Panc1 (cell line): Measurements from ENCODE around the gene UMAD1. TPM values are rescaled to one million over a fixed set of nuclear protein-coding genes. Genes with fewer than 3 reads are reported as not detected.

Experiments
- ATAC-seq: fragments of 200-7000 bp; cut with Tn5 transposase; 2 replicates; pipeline ENCODE4 v1.9.1; 2020; ENCODE audit warnings: mild to moderate bottlenecking, moderate library complexity
- BruUV-seq: library from RNA; stranded (reverse); fragments of 400-500 nt; replicated peaks from 2 replicates; lab custom pipeline; 2021; lab: Mats Ljungman, UMichigan
- CTCF ChIA-PET: fragments of 300-600 bp; sonication (Branson Sonifier 250); formaldehyde crosslinking; loops from one replicate; lab custom pipeline; 2022; ENCODE audit warnings: antibody characterized with exemption; lab: Charles Lee
- POLR2A ChIA-PET: fragments of 300-600 bp; sonication (Branson Sonifier 250); formaldehyde crosslinking; loops from one replicate; lab custom pipeline; 2022; ENCODE audit warnings: antibody characterized with exemption; lab: Charles Lee
- DNase-seq: peaks from one replicate; pipeline ENCODE4 v3.0.0-alpha.2; 2010; ENCODE audit warnings: low read depth, low spot score
- H3K27ac ChIP-seq: 2 replicates; pipeline ENCODE4 v1.5.1; 2011; ENCODE audit warnings: mild to moderate bottlenecking, low read length, inconsistent platforms
- H3K27me3 ChIP-seq: fragments of 200-500 bp; sonication (Bioruptor generic); 2 replicates; pipeline ENCODE4 v1.6.0; 2014; ENCODE audit warnings: low read length, inconsistent platforms; ENCODE audit not compliant: control insufficient read depth, insufficient read depth
- H3K36me3 ChIP-seq: fragments of 200-500 bp; sonication (Bioruptor generic); 2 replicates; pipeline ENCODE4 v1.5.1; 2014; ENCODE audit warnings: inconsistent platforms, mild to moderate bottlenecking, low read length, moderate library complexity; ENCODE audit not compliant: control insufficient read depth, insufficient read depth
- H3K4me1 ChIP-seq: 2 replicates; pipeline ENCODE4 v1.5.1; 2011; ENCODE audit warnings: inconsistent platforms, mild to moderate bottlenecking, low read length, moderate library complexity; ENCODE audit not compliant: control insufficient read depth, insufficient read depth
- H3K4me3 ChIP-seq, 2 experiments: 2 replicates each; pipeline ENCODE4 v1.5.1; 2011 to 2012; ENCODE audit warnings: low read depth in 2 of 2, low read length in 2 of 2, mild to moderate bottlenecking in 2 of 2, inconsistent platforms in 1 of 2, moderate library complexity in 1 of 2
- H3K9me3 ChIP-seq: fragments of 200-500 bp; sonication (Bioruptor generic); 2 replicates; pipeline ENCODE4 v1.5.1; 2014; ENCODE audit warnings: low read depth, mild to moderate bottlenecking, inconsistent platforms, low read length, moderate library complexity; ENCODE audit not compliant: control insufficient read depth, insufficient read depth
- CTCF ChIP-seq: fragments of 450-650 bp; IDR thresholded peaks from 2 replicates; pipeline ENCODE4 v1.5.1; 2017; ENCODE audit warnings: mild to moderate bottlenecking
- POLR2AphosphoS5 ChIP-seq: IDR thresholded peaks from 2 replicates; pipeline ENCODE4 v1.6.1; 2012; ENCODE audit warnings: mild to moderate bottlenecking, low read depth, low read length, moderate library complexity
- SIN3A ChIP-seq: IDR thresholded peaks from 2 replicates; pipeline ENCODE4 v1.6.1; 2012; ENCODE audit warnings: low read depth, mild to moderate bottlenecking, low read length, moderate library complexity, borderline replicate concordance; ENCODE audit not compliant: insufficient read depth
- TCF7L2 ChIP-seq: IDR thresholded peaks from 2 replicates; pipeline ENCODE4 v1.6.1; 2011; ENCODE audit warnings: mild to moderate bottlenecking, low read depth, low read length, inconsistent platforms
- in situ Hi-C: cut with HindIII; loops from 2 replicates; pipeline ENCODE4 v1.10.0; 2016; ENCODE audit warnings: low sequenced_read_pairs, low pct_unique_long_range_greater_than_20kb
- intact Hi-C: fragments of 100-400 bp; cut with micrococcal nuclease; formaldehyde crosslinking; loops from one replicate; pipeline ENCODE4 v1.10.0; 2022; ENCODE audit not compliant: unreplicated experiment
- total RNA-seq: library from RNA; stranded (reverse); gene quantifications from one replicate; pipeline ENCODE4 v1.2.1, GENCODE V29; 2021; ENCODE audit not compliant: unreplicated experiment
- TF ChIP-seq, protein P1 (sequence below), 2 experiments: IDR thresholded peaks; 2 replicates each; pipeline ENCODE4 v1.6.1; 2011 to 2012; ENCODE audit warnings: low read depth in 2 of 2, control low read depth in 1 of 2, low read length in 1 of 2, mild to moderate bottlenecking in 1 of 2, moderate library complexity in 1 of 2; ENCODE audit not compliant: insufficient read depth in 1 of 2

UMAD1 gene
- total RNA-seq, 1 experiment from 2014 or later = 19.9 TPM

GRCh38 chr7:7614018-7614741 is 26.4 kb upstream of the UMAD1 start:
- Histone ChIP-seq H3K36me3 (no peaks in the 10 kb centered on the region), H3K4me1 (no peaks in the 10 kb centered on the region), H3K27ac (no peak overlapping the region), H3K4me3 (no peak overlapping the region), H3K27me3 (no peaks in the 10 kb centered on the region; the same call in 1 of the 2 replicates), H3K9me3 (no peaks in the 10 kb centered on the region)
- in situ Hi-C loops (no loop called here), intact Hi-C loops (no loop called here)
- no peak for ATAC-seq
- no TSS peak for BruUV-seq
- ChIA-PET CTCF (no interaction called here), POLR2A (no interaction called here)
- no peak for DNase-seq
- no peak for TF ChIP-seq TCF7L2
- no peak for TF ChIP-seq CTCF
- TF ChIP-seq, protein P1, sequence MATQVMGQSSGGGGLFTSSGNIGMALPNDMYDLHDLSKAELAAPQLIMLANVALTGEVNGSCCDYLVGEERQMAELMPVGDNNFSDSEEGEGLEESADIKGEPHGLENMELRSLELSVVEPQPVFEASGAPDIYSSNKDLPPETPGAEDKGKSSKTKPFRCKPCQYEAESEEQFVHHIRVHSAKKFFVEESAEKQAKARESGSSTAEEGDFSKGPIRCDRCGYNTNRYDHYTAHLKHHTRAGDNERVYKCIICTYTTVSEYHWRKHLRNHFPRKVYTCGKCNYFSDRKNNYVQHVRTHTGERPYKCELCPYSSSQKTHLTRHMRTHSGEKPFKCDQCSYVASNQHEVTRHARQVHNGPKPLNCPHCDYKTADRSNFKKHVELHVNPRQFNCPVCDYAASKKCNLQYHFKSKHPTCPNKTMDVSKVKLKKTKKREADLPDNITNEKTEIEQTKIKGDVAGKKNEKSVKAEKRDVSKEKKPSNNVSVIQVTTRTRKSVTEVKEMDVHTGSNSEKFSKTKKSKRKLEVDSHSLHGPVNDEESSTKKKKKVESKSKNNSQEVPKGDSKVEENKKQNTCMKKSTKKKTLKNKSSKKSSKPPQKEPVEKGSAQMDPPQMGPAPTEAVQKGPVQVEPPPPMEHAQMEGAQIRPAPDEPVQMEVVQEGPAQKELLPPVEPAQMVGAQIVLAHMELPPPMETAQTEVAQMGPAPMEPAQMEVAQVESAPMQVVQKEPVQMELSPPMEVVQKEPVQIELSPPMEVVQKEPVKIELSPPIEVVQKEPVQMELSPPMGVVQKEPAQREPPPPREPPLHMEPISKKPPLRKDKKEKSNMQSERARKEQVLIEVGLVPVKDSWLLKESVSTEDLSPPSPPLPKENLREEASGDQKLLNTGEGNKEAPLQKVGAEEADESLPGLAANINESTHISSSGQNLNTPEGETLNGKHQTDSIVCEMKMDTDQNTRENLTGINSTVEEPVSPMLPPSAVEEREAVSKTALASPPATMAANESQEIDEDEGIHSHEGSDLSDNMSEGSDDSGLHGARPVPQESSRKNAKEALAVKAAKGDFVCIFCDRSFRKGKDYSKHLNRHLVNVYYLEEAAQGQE (IDR thresholded peaks at IDR 0.05; ENCODE audit: insufficient read depth in 1 of 2, low read depth in 2 of 2, low read length in 1 of 2) = no peak
- TF ChIP-seq SIN3A = no peak
- no peak for TF ChIP-seq POLR2AphosphoS5

DNA sequence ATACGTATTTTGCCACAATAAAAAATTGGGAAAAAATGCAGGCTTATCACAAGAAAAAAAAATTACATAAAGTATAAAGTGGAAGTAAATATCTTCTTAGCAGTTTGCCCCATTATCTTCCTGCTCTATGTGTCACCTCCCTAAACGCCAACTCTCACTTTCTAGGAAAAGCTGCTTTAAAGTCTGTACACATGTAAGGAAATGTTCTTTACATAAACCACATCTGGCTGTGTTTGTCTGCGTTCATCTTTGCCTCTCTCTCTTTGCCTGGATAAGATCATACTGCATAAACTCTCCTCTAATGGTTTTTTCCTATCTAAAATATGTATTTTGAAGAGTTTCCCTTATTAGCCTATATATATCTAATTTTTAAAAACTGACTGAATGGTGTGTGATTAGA is 23.0 kb upstream of the UMAD1 start:
- in situ Hi-C loops = no loop called here
- DNase-seq (no peak), ATAC-seq (no peak)
- H3K4me3 ChIP-seq = no peak overlapping the region
- no peaks in the 10 kb centered on the region; the same call in 1 of the 2 replicates for H3K27me3 ChIP-seq
- no peak for TF ChIP-seq CTCF
- ChIA-PET POLR2A (no interaction called here), CTCF (no interaction called here)
- no peaks in the 10 kb centered on the region for H3K36me3 ChIP-seq
- H3K9me3 ChIP-seq = no peaks in the 10 kb centered on the region
- intact Hi-C loops = no loop called here
- H3K4me1 ChIP-seq = no peaks in the 10 kb centered on the region
- no peak overlapping the region for H3K27ac ChIP-seq
- BruUV-seq = no TSS peak
